Breast epithelium (tissue), 4 donors: ENCODE measurements around the gene GP1BB. TPM values are rescaled to one million over a fixed set of nuclear protein-coding genes. Genes with fewer than 3 reads are reported as not detected.

Source experiments
- DNase-seq, 2 donors: peaks; one replicate each; pipeline ENCODE4 v3.0.0-alpha.2; 2019; ENCODE audit warnings: low spot score in 2 of 2
- H3K27ac ChIP-seq, 2 donors: fragments of 200-600 bp; sonication (generic) in 1 of 2; one replicate each; pipeline ENCODE4 v1.5.1; 2016 to 2019; ENCODE audit warnings: mild to moderate bottlenecking in 1 of 2
- H3K27me3 ChIP-seq, 2 donors: fragments of 200-600 bp; sonication (generic) in 1 of 2; one replicate each; pipeline versions ENCODE4 v1.5.1 to v1.6.0; 2017 to 2019; ENCODE audit warnings: control low read depth in 1 of 2, mild to moderate bottlenecking in 1 of 2
- H3K36me3 ChIP-seq: fragments of 200-600 bp; one replicate; pipeline ENCODE4 v1.5.1; 2019
- H3K4me1 ChIP-seq, 2 donors: fragments of 200-600 bp; sonication (generic); one replicate each; pipeline ENCODE4 v1.5.1; 2016 to 2019; ENCODE audit warnings: control low read depth in 1 of 2
- H3K4me3 ChIP-seq, 3 donors: fragments of 200-600 bp; sonication (generic); 1 replicate in 2 of 3; 2 replicates in 1 of 3; pipeline ENCODE4 v1.5.1; 2016 to 2019; ENCODE audit warnings: mild to moderate bottlenecking in 3 of 3, moderate library complexity in 2 of 3
- H3K9me3 ChIP-seq, 2 donors: fragments of 200-600 bp; sonication (generic) in 1 of 2; one replicate each; pipeline ENCODE4 v1.5.1; 2016 to 2019; ENCODE audit warnings: control low read depth in 1 of 2
- CTCF ChIP-seq, 3 donors: fragments of 450-650 bp; IDR thresholded peaks; one replicate each; pipeline ENCODE4 v1.5.1; 2016 to 2017; ENCODE audit warnings: antibody characterized with exemption in 3 of 3, mild to moderate bottlenecking in 3 of 3, moderate library complexity in 3 of 3
- POLR2A ChIP-seq: fragments of 450-650 bp; IDR thresholded peaks from one replicate; pipeline ENCODE4 v1.6.1; 2016; ENCODE audit warnings: antibody characterized with exemption, mild to moderate bottlenecking, moderate library complexity
- POLR2AphosphoS5 ChIP-seq, 3 donors: sonication (generic); formaldehyde crosslinking; IDR thresholded peaks; one replicate each; pipeline ENCODE4 v1.6.1; 2017; ENCODE audit warnings: antibody characterized with exemption in 3 of 3
- intact Hi-C: fragments of 100-400 bp; cut with DNase I; formaldehyde crosslinking; loops from one replicate; pipeline ENCODE4 v1.15.1; 2023; ENCODE audit warnings: low total_unique reads
- total RNA-seq, 3 donors: library from RNA; depleted of rRNA; stranded (reverse); fragments of >200 nt; gene quantifications; one replicate each; pipeline ENCODE4 v1.1.0, GENCODE V29; 2016

Gene GP1BB
- total RNA-seq, 3 donors from 2014 or later = 1.3 to 6.2 (median 2.9) TPM

GRCh38 chr22:19753996-19754700, 30.8 kb downstream of the GP1BB start:
- H3K4me1 ChIP-seq = peaks cover 5 to 12% of the 10 kb centered on the region in 2 donors
- no peaks in the 10 kb centered on the region for H3K36me3 ChIP-seq
- no peaks in the 10 kb centered on the region for H3K9me3 ChIP-seq
- TF ChIP-seq POLR2AphosphoS5 (IDR thresholded peaks at IDR 0.05) (no peak), CTCF (IDR thresholded peaks at IDR 0.05) (no peak), POLR2A (no peak)
- intact Hi-C loops = no loop called here
- H3K27me3 ChIP-seq = peaks cover 9 to 45% of the 10 kb centered on the region in 2 donors
- no peak for DNase-seq
- H3K4me3 ChIP-seq = no peak overlapping the region
- no peak overlapping the region for H3K27ac ChIP-seq

- peaks cover 5 to 12% of the 10 kb centered on the region in 2 donors for H3K4me1 ChIP-seq
- H3K36me3 ChIP-seq = no peaks in the 10 kb centered on the region
- no peak overlapping the region for H3K27ac ChIP-seq
- H3K4me3 ChIP-seq = peak overlapping the region in 2 of 3 donors; percentile 18 to 68
- TF ChIP-seq POLR2AphosphoS5 (IDR thresholded peaks at IDR 0.05) = no peak
- TF ChIP-seq POLR2A = no peak
- no peak for TF ChIP-seq CTCF (IDR thresholded peaks at IDR 0.05)
- DNase-seq = no peak
- peaks cover 9 to 51% of the 10 kb centered on the region in 2 donors for H3K27me3 ChIP-seq
- H3K9me3 ChIP-seq = no peaks in the 10 kb centered on the region
- intact Hi-C loops = no loop called here
Measured at GRCh38 chr22:19754701-19755144, 31.4 kb downstream of the GP1BB start.

DNA sequence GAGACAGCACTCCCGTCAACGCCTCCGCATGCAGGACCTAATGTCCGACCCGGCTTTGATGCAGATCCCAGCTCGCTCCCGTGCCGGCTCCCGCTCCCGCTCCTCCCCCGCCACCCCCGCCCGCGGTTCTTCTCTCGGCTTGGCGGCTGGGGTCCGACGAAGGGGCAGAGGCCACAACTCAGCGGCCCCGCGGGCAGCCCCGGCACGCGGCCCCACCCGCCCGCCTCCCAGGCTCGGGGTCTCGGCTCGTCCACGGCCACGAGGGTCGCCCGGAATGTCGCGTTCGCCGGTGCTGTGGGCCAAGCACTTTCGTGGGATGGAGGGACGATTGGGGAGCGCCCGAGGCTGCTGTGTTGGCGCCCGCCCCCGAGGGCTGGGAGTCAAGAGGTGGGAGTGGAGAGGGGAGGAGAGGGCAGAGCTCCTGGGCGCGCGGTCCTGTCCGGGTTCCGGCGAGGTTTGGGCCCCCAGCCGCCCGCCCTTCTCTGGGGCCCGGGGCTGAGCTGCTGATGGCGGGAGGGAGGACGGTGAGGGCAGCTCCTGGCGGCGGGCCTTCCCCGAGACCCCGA, 31.9 kb downstream of the GP1BB start:
- Histone ChIP-seq H3K4me1 (peaks cover 5 to 12% of the 10 kb centered on the region in 2 donors), H3K9me3 (no peaks in the 10 kb centered on the region), H3K27ac (no peak overlapping the region), H3K36me3 (no peaks in the 10 kb centered on the region), H3K27me3 (peaks cover 9 to 52% of the 10 kb centered on the region in 2 donors), H3K4me3 (peak overlapping the region in 2 of 3 donors; percentile 18 to 68)
- TF ChIP-seq POLR2A (no peak), POLR2AphosphoS5 (IDR thresholded peaks at IDR 0.05) (no peak), CTCF (IDR thresholded peaks at IDR 0.05) (no peak)
- intact Hi-C loops = no loop called here
- DNase-seq = no peak

- H3K9me3 ChIP-seq = no peaks in the 10 kb centered on the region
- no peaks in the 10 kb centered on the region for H3K36me3 ChIP-seq
- no peak for DNase-seq
- intact Hi-C loops = no loop called here
- H3K27ac ChIP-seq = no peak overlapping the region
- H3K4me3 ChIP-seq = peak overlapping the region in 2 of 3 donors; percentile 41 to 68
- H3K27me3 ChIP-seq = peaks cover 9 to 52% of the 10 kb centered on the region in 2 donors
- no peak for TF ChIP-seq POLR2A
- peaks cover 5 to 12% of the 10 kb centered on the region in 2 donors for H3K4me1 ChIP-seq
Measured at GRCh38 chr22:19755722-19756287, 32.5 kb downstream of the GP1BB start.

DNA sequence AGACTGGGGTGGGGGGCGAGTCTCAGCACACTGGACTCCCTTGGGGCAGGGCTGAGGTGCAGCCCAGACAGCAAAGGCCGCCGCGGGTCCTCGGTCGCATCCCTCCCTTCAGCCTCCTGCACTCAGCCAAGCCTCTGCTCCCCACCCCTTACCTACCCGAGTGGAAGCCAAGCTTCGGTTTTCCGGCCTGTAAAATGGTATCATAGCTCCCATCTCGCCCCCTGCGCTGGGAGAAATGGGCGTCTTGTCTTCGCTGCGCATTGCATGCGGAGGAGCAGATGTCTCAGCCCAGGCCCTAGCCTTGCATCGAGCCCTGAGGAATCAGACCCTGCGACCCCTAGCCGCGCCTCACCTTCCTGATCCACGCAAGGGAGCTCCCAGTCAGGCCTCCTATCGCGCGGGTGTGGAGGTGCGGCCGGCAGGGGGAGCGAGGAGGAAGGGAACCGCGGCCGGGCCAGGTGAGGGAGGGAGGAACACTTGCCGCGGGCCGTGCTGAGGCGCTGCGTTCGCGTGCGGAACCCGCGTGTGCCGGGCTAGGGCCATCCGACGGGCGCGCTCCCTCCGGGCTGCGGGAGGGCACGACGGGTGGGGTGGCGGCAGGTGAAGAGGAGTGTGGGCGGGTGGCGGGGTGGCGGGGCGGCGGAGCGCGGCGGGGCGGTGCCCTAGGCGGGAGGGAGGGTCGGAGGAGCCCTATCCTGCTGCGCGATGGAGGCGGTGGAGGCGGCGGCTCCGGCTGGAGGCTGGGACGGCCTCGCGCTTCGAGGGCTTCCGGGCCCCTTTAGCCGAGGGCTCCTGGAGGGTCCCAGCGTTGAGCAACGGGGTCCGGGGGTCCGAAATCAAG, 33.2 kb downstream of the GP1BB start:
- no peak for TF ChIP-seq POLR2A
- TF ChIP-seq POLR2AphosphoS5 (IDR thresholded peaks at IDR 0.05) = peak in 1 of 3 donors; percentile 18
- TF ChIP-seq CTCF (IDR thresholded peaks at IDR 0.05) = peak; percentile 51 to 78 (median 67)
- Histone ChIP-seq H3K9me3 (no peaks in the 10 kb centered on the region), H3K36me3 (no peaks in the 10 kb centered on the region), H3K27ac (no peak overlapping the region), H3K4me3 (peak overlapping the region; percentile 22 to 68 (median 41)), H3K27me3 (peaks cover 9 to 52% of the 10 kb centered on the region in 2 donors), H3K4me1 (peaks cover 5 to 12% of the 10 kb centered on the region in 2 donors)
- intact Hi-C loops = no loop called here
- peak; percentile 54 to 80 for DNase-seq
